Tibial nerve (tissue), 4 donors: ENCODE measurements around the gene PKLR.

Experiments
- CTCF ChIP-seq, 5 experiments: fragments of 200-600 bp in 3 of 5; fragments of 450-650 bp in 2 of 5; sonication (generic) in 3 of 5; IDR thresholded peaks; one replicate each; pipeline ENCODE4 v1.5.1; 2016 to 2019; ENCODE audit warnings: antibody characterized with exemption in 5 of 5, mild to moderate bottlenecking in 3 of 5, moderate library complexity in 2 of 5
- EP300 ChIP-seq, 2 donors: sonication (generic); formaldehyde crosslinking; IDR thresholded peaks; one replicate each; pipeline ENCODE4 v1.6.1; 2017; ENCODE audit warnings: antibody characterized with exemption in 2 of 2, mild to moderate bottlenecking in 1 of 2
- POLR2A ChIP-seq, 2 donors: fragments of 450-650 bp; IDR thresholded peaks; one replicate each; pipeline ENCODE4 v1.6.1; 2017; ENCODE audit warnings: antibody characterized with exemption in 2 of 2, mild to moderate bottlenecking in 2 of 2, moderate library complexity in 2 of 2

DNA sequence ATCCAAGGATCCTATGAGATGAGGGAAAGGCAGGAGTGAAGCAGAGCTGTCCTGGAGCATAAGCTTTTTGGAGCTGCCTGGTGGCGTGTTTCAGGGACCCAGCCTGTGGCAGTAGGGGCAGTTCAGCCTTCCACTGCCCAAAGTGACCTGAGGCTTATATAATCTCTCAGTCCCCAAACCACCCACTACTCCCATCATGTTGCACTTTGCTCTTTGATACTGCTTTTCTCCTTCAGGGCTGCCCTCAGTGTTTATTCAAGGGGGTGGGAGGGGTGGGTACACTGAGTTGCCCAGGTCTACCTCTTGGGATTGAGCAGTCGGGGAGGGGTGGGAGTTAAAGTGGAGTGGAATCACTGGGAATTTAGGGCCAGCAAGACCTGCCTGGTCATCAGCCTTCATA, 14.7 kb downstream of the PKLR start:
- no peak for TF ChIP-seq CTCF (IDR thresholded peaks at IDR 0.05)
- TF ChIP-seq POLR2A (IDR thresholded peaks at IDR 0.05) = no peak
- TF ChIP-seq EP300 (IDR thresholded peaks at IDR 0.05) = no peak
